C4-2B (cell line): Measurements from ENCODE around the gene SAMHD1.

ENCODE experiments used
- CTCF ChIP-seq: fragments of 450-650 bp; conservative IDR thresholded peaks from 2 replicates; pipeline ENCODE4 v1.5.1; 2017; ENCODE audit warnings: mild to moderate bottlenecking
- ZFX ChIP-seq: fragments of 450-650 bp; IDR thresholded peaks from 2 replicates; pipeline ENCODE4 v1.6.1; 2017

DNA sequence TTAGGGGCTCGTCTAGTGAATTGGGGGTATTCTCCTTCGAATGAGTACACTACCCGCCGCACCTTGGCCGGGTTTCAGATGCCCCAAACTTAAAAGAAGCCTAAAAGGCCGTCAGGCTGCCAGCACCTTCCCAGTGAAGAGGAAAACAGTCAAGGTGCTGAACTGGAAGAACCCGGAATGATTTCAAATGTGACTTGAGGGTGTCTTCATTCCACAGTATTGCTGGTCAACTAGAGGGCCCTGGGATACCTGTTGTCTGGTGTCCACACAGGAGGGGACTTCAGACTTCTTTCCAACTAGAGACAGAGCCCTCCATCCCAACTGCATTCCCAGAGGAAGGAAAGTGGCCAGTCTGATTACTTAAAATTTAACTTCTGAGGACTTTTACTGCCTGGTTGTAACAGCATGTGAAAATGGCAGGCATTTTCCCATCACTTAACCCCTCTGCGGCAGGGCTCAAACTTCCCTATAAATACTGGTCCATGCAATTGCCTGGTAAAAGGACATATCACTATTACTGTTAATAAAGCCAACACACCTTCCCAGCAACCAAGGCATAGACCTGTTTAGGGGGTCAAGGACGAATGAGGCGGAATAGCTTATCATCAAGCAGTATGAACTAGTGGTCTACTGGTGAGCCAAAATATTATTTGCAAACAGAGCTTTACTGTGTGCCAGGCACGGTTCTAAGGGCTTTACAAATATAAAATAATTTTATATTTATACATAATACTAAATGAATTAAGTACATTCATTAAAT is 651 bp upstream of the SAMHD1 start:
- TF ChIP-seq CTCF (no peak), ZFX (no peak)
